GM18951 (cell line): Measurements from ENCODE around the gene ETV7.
"Not testable (repeated sequence)": the region's sequence is repeated elsewhere in the genome, so short reads cannot be mapped to it uniquely, and the experiment has no call there.

Experiments used
- POLR2A ChIP-seq: IDR thresholded peaks from 4 replicates; pipeline ENCODE4 v1.6.1; 2011; ENCODE audit warnings: mild to moderate bottlenecking; ENCODE audit not compliant: insufficient read length, insufficient read depth; ENCODE audit errors: extremely low read depth
- in situ Hi-C: fragments of 300-500 bp; cut with MboI; formaldehyde crosslinking; loops from one replicate; pipeline ENCODE4 v1.12.0; 2022; ENCODE audit warnings: low sequenced_read_pairs, mixed read lengths, inconsistent platforms; ENCODE audit not compliant: unreplicated experiment

The ETV7 gene

DNA sequence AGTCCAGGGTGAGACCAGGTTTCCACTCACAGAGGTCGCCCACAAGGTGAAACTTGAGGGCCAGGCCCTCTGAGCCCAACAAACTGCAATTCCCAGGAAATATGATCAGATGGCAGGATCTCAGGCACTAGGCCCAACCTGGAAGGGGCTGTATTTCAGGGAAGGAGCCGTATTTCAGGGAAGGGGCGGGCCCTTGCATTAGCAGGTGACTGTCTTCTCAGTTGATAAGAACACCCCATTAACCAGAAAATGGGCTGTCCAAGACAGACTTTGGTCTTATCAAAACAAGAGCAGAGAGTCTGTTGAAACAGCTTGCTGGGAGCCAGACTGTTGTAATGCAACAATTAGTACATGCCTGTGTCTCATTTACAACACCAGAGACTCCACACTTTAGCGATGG is 39.8 kb downstream of the ETV7 start:
- TF ChIP-seq POLR2A, result no peak
- in situ Hi-C loops, result no loop called here

DNA sequence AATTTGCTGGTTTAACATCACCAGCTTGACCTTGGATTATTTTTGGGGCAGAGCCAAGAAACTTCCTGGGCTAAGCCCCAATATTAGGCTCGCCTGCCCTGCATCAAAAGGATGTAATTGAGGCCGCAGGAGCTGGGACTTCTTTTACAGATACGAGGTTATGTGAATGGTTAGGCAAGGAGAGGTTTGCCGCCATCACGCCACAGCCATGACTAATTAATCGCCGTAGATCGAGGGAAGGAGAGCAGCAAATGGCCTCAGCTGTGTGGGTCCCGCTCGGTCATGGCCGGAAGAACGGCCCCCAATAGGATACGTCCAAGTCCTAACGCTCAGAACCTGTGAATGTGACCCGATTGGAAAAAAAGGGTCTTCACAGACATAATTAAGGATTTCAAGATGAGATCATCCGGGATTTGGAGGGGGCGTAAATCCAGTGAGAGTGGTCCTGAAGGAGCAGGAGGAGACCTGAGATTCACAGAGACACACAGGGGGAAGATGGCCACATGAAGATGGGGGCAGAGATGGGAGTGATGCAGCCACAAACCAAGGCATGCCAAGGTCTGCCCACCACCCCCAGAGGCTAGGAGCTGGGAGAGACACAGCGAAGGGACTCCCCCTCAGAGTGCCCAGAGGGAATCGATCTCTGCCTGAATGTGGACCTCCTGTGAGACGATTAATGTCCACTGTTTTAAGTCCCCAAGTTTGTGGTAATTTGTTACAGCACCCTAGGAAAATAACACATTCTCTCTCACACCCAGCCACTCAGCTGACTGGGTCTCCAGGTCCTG is 40.8 kb downstream of the ETV7 start:
- in situ Hi-C loops, result no loop called here
- no peak for TF ChIP-seq POLR2A

DNA sequence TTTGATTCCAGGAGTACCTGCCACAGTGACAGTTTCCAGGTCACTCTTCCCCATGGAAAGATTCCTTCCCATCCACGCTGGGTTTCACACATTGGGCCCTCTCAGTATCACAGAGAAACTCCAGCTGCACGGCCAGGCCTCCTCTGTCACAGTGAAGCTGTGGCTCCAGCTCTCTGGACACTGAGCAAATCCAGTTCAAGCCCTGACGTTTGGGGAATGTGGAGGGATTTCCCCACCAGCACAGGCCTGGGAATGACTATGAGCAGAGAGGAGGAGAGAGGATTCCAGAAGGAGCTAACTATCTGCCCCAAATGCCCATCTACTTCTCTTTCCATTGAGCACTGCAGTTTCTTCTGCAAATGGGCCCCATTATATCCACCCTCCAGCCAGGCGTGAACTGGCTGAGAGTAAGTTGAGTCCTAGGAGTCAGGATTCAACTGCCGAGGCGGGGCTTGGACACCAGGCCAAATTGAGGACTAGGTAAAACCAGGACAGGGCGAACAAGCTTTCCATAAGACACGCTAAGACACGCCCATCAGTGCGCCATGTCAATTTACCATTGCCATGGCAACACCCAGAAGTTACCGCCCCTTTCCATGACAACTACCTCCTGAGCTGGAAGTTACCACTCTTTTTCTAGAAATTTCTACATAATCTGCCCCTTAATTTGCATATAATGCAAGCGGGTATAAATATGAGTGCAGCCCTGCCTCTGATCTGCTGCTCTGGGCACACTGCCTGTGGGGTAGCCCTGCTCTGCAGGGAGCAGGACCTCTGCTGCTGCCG is 41.6 kb downstream of the ETV7 start:
- no peak for TF ChIP-seq POLR2A
- in situ Hi-C loops, result no loop called here

DNA sequence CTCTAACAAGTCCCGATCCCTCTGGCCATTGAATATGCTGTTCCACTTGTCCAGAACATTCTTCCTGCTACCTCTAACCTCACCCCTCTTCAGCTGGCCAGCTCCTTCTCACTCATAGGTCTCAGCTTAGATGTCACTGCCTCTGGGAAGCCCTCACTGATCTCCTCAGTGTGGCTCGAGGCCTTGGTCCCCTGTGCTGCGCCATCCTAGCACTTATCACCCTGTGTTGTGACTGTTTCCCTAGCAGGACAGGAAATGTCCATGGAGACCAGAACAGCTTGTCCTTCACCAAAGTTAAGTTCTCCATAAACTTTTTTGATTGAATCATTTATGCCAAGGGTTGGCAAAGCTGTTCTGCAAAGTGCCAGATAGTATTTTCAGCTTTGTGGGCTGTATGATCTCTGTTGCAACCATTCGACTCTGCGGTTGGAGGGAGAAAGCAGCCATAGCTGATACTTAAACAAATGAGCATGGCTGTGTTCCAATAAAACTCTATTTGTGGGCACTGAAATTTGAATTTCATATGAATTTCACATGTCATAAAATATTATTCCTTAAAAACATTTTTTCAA is 44.3 kb downstream of the ETV7 start:
- in situ Hi-C loops, result no loop called here
- no peak for TF ChIP-seq POLR2A

DNA sequence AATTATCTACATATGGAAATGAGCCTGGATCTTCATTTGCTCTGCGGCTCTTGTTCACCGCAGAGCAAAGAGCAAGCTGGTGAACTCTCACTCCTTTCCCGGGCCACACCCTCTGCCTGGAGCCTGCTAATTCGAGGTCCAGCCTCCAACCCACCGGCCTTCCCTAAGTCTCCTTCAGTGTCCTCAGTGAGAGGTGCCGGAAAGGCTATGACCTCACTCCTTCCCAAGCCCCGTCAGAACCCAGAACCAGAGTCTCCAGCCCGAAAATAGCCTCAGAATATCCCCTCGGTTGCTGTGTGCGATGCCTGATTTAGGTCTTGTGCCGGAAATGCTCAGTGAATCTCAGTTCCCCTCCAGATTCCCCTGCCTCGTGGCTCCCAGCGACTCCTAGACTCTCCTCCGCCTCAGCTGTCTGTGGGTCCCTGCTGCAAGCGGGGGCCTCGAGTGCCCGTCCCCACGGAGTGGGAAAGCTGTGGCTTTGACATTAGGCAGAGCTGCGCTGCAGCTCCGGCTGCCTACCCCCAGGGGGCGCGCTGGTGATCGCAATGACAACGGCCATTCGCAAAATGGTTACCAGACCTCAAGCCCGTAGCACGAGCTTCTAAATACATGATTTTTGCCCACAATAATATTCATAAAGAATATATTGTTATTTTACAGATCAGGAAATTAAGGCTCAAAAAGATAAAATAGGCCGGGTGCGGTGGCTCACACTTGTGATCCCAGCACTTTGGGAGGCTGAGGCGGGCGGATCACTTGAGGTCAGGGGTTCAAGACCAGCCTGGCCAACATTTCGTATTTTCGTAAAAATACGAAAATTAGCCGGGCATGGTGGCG is 46.6 kb downstream of the ETV7 start:
- TF ChIP-seq POLR2A, result no peak
- in situ Hi-C loops, result no loop called here

DNA sequence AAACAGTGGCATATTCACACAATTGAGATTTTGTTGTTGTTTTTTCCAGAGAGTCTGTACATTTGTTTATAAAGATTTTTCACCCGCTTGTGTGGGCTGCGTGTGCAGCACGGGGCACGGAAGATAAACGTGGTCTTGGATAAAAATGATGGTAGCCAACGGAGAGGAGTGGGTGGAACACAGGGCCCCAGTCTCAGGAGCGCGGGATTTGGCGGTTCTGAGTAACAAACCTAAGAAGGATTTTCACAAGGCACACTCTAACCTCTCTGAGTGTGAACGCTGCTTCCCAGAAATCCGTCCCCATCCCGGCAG is 47.2 kb downstream of the ETV7 start:
- in situ Hi-C loops, result no loop called here
- TF ChIP-seq POLR2A, result no peak

DNA sequence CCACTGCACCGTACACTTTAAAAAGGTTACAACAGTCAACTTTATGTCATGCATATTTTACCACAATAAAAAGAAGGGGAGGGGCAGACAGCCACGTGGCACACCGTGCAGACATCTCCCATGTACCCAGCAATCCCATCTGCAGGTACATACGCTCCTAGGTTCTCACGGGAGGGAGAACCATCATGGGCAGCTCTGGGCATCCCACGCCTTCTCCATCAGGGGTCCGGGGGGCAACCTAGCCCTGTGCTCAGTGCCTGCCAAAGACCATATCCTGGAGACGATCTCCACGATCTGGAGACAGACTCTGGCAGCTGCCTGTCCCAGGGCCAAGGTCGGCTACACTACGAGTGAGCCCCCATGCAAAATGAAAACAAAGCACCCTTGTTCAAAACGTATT is 48.3 kb downstream of the ETV7 start:
- TF ChIP-seq POLR2A, result no peak
- in situ Hi-C loops, result no loop called here

DNA sequence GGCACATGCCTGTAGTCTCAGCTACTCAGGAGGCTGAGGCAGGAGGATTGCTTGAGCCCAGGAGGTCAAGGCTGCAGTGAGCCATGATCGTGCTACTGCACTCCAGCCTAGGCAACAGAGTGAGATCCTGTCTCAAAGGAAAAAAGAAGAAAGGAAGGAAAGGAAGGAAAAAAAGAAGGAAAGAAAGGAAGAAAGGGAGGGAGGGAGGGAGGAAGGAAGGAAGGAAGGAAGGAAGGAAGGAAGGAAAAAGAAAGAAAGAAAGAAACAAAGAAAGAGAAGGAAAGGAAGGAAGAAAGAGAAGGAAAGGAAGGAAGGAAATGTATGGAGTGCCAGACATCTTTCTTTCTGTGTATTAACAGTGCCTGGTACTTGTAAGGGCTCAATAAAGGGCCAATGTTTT is 49.2 kb downstream of the ETV7 start:
- in situ Hi-C loops, result not testable (repeated sequence)

DNA sequence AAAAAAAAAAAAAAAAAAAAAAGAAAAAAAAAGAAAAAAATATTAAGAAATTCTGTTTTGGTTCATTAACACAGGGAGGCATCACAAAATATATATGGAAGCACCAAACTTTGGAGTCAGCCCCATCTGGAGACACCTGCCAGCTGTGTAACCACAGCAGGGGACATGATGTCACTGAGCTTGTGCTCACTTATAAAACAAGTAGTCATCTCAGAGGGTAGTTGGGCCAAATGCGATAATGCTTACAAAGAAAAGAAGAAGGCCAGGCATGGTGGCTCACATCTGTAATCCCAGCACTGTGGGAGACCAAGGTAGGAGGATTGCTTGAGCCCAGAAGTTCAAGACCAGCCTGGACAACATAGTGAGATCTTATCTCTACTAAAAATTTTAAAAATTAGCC is 49.7 kb downstream of the ETV7 start:
- TF ChIP-seq POLR2A, result no peak
- in situ Hi-C loops, result no loop called here

DNA sequence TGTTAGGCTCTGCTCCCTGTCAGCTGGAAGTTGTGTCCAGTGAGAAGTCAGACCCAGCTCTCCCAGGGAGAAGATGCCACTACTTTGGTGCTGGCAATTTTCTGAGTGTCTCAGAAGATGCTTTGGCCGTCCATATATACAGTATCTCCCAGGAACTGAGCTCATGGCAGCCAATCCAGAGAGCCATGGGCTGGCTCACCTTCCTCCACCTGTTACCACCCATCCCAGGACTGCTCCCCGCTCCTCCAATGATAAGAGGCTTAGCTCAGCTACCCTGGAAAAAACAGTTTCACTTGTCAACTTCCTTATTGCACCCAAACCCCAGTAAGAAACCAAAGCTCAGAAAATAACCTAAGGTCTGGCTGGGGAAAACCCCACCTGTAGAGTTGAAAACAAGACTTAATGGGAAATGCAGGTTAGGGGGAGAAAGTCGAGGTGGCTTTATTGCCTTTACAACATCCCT is 50.7 kb downstream of the ETV7 start, which contains the start of gene BNIP5:
Gene BNIP5, minus strand, starts transcription at position 110 of the 463 bp plus-strand sequence. CDS start 6,198 bp downstream, outside the sequence.
- in situ Hi-C loops, result no loop called here
- no peak for TF ChIP-seq POLR2A

DNA sequence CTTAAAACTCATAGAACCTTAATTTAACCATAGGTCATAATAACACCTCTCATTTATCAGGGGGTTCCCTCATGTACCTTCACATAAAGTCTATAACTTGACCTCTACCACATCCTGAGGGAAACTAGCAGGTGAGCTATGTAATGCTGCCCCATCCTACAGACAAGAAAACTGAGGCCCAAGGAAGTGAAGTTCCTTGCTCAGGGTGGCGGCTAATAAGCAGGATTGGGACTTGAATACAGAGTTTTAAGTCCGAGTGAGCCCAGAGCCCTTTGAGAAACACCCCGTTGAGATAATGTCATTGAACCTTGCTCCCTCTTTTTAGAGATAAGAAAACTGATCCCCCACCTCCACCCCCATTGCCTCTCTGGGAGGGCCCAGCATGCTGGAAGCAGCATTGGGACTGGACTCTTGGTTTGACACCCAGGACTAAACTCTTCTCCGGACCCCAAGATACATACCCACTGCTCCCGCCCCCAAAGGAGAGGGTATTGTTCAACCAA is 51.2 kb downstream of the ETV7 start:
- in situ Hi-C loops, result no loop called here
- no peak for TF ChIP-seq POLR2A

DNA sequence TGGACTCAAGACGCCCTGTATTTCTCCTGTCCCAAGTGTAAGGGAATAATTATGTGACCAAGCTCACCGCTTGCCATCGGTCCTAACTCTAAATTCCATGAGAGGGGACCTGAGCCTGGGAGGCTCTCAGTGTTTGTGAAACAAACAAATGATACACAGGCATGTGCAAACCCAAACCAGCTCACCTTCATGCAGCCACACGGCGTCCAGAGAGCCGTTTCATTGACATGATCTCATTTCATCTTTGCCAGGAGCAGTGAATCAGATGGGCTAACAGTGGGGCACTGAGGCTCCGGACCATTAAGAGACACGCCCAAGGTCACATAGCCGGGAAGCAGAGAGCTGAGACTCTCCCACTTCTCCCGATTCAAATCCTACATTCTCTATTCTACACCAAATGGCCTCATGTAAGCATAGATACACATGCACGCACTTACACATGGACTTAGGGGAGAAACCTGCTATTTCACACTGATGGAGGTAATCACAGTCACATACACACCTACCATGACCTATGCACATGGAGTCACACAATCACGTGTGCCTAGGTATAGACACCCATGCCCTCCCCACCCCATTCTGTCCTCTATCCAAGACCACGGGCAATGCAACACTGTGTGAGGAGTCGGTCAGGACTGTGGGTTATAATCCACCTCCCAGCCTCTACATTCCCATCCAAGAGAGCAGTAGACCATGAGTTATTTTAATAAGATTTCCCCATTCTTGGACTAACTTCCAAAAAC is 51.8 kb downstream of the ETV7 start:
- in situ Hi-C loops, result no loop called here

More for the DNA sequence above, 51.8 kb downstream of the ETV7 start:
- TF ChIP-seq POLR2A, result no peak
